AG10803 (cell line): ENCODE data around the gene WASL.

Experiments used
- DNase-seq: peaks from one replicate; pipeline ENCODE4 v3.0.0; 2010; ENCODE audit warnings: low read depth
- H3K4me3 ChIP-seq: 2 replicates; pipeline ENCODE4 v1.5.1; 2011; ENCODE audit warnings: mild to moderate bottlenecking, low read length, control low read depth
- CTCF ChIP-seq: conservative IDR thresholded peaks from 2 replicates; pipeline ENCODE4 v1.5.1; 2011; ENCODE audit warnings: mild to moderate bottlenecking, low read length, control low read depth, inconsistent platforms

Gene WASL

GRCh38 chr7:123673137-123673732 is 75.6 kb downstream of the WASL start:
- TF ChIP-seq CTCF, result no peak
- no peak for DNase-seq
- no peak overlapping the region for H3K4me3 ChIP-seq

- no peak for DNase-seq
- no peak overlapping the region for H3K4me3 ChIP-seq
- no peak for TF ChIP-seq CTCF
Observed at GRCh38 chr7:123669485-123669884, 79.3 kb downstream of the WASL start.

- no peak for TF ChIP-seq CTCF
- DNase-seq, result no peak
- no peak overlapping the region for H3K4me3 ChIP-seq
Observed at GRCh38 chr7:123666492-123666891, 82.3 kb downstream of the WASL start.

GRCh38 chr7:123665896-123666295 is 82.9 kb downstream of the WASL start:
- no peak overlapping the region for H3K4me3 ChIP-seq
- DNase-seq, result no peak

GRCh38 chr7:123665157-123665556 is 83.6 kb downstream of the WASL start:
- no peak overlapping the region for H3K4me3 ChIP-seq
- no peak for TF ChIP-seq CTCF
- no peak for DNase-seq

More at GRCh38 chr7:123665896-123666295, 82.9 kb downstream of the WASL start:
- TF ChIP-seq CTCF, result no peak

GRCh38 chr7:123663200-123663599 is 85.6 kb downstream of the WASL start:
- DNase-seq, result no peak
- no peak for TF ChIP-seq CTCF
- H3K4me3 ChIP-seq, result no peak overlapping the region

- DNase-seq, result no peak
- H3K4me3 ChIP-seq, result no peak overlapping the region
- TF ChIP-seq CTCF, result no peak
Observed at GRCh38 chr7:123662755-123663154, 86.0 kb downstream of the WASL start.
